GM23338 (cell line): ENCODE results near the gene CCL17. TPM values are rescaled to one million over a fixed set of nuclear protein-coding genes. Genes with fewer than 3 reads are reported as not detected.

ENCODE experiments used
- ATAC-seq: fragments of 200-7000 bp; cut with Tn5 transposase; 3 replicates; pipeline ENCODE4 v1.9.1; 2020
- DNase-seq: peaks from one replicate; pipeline ENCODE4 v3.0.0-alpha.2; 2015; ENCODE audit warnings: low spot score
- H2AFZ ChIP-seq: fragments of 200-600 bp; sonication (generic); 2 replicates; pipeline ENCODE4 v1.8.0; 2016; ENCODE audit warnings: antibody characterized with exemption, mild to moderate bottlenecking, moderate library complexity
- H3F3A ChIP-seq: fragments of 200-600 bp; sonication (generic); replicated peaks from 2 replicates; pipeline ENCODE4 v1.8.0; 2017; ENCODE audit warnings: antibody characterized with exemption, mixed run types, low read depth
- H3K27ac ChIP-seq: fragments of 200-600 bp; sonication (generic); 2 replicates; pipeline ENCODE4 v1.6.1; 2016; ENCODE audit warnings: low read depth
- H3K27me3 ChIP-seq: fragments of 200-600 bp; sonication (generic); 2 replicates; pipeline ENCODE4 v1.8.0; 2016; ENCODE audit warnings: mild to moderate bottlenecking, mixed run types, moderate library complexity; ENCODE audit not compliant: insufficient read depth
- H3K36me3 ChIP-seq: fragments of 200-600 bp; sonication (generic); 2 replicates; pipeline ENCODE4 v1.8.0; 2016; ENCODE audit warnings: mild to moderate bottlenecking; ENCODE audit not compliant: insufficient read depth
- H3K4me1 ChIP-seq: fragments of 200-600 bp; sonication (generic); 2 replicates; pipeline ENCODE4 v1.8.0; 2016; ENCODE audit warnings: mild to moderate bottlenecking, moderate library complexity; ENCODE audit not compliant: insufficient read depth
- H3K4me2 ChIP-seq: fragments of 200-600 bp; sonication (generic); 2 replicates; pipeline ENCODE4 v1.7.1; 2017; ENCODE audit warnings: mixed run types
- H3K4me3 ChIP-seq: fragments of 200-600 bp; sonication (generic); 2 replicates; pipeline ENCODE4 v1.6.1; 2016; ENCODE audit warnings: mixed run types
- H3K79me2 ChIP-seq: fragments of 200-600 bp; sonication (generic); replicated peaks from 2 replicates; pipeline ENCODE4 v1.8.0; 2017; ENCODE audit warnings: mild to moderate bottlenecking; ENCODE audit not compliant: insufficient read depth
- H3K9me2 ChIP-seq: fragments of 200-600 bp; sonication (generic); 2 replicates; pipeline ENCODE4 v1.8.0; 2017; ENCODE audit not compliant: insufficient read depth
- H4K20me1 ChIP-seq: fragments of 200-600 bp; sonication (generic); replicated peaks from 2 replicates; pipeline ENCODE4 v1.8.0; 2017; ENCODE audit warnings: mild to moderate bottlenecking; ENCODE audit not compliant: insufficient read depth
- H3K27ac Mint-ChIP-seq: 2 replicates; pipeline ENCODE4 v1.8.0; 2020; ENCODE audit warnings: inconsistent platforms, mild to moderate bottlenecking, moderate library complexity, mixed read lengths
- H3K27me3 Mint-ChIP-seq: 3 replicates; pipeline ENCODE4 v1.8.0; 2022; ENCODE audit warnings: low read depth, mild to moderate bottlenecking, moderate library complexity, mixed read lengths, inconsistent platforms; ENCODE audit not compliant: insufficient read depth, poor library complexity
- H3K36me3 Mint-ChIP-seq: 3 replicates; pipeline ENCODE4 v1.8.0; 2021; ENCODE audit warnings: low read depth, mild to moderate bottlenecking, inconsistent platforms, moderate library complexity, mixed read lengths
- H3K4me1 Mint-ChIP-seq: 3 replicates; pipeline ENCODE4 v1.8.0; 2020; ENCODE audit warnings: mild to moderate bottlenecking, inconsistent platforms, mixed read lengths
- H3K4me3 Mint-ChIP-seq: 3 replicates; pipeline ENCODE4 v1.8.0; 2021; ENCODE audit warnings: moderate library complexity, mild to moderate bottlenecking, inconsistent platforms, mixed read lengths
- H3K9me3 Mint-ChIP-seq: 3 replicates; pipeline ENCODE4 v1.8.0; 2020; ENCODE audit warnings: moderate library complexity, mild to moderate bottlenecking, inconsistent platforms, mixed read lengths
- CREB1 ChIP-seq: fragments of 250-450 bp; sonication (Bioruptor Pico); IDR thresholded peaks from 2 replicates; pipeline ENCODE4 v1.5.0; 2020; ENCODE audit warnings: low read depth, mild to moderate bottlenecking, moderate library complexity
- EZH2 ChIP-seq: fragments of 200-600 bp; sonication (generic); IDR thresholded peaks from one replicate; pipeline ENCODE4 v1.8.0; 2017; ENCODE audit warnings: antibody characterized with exemption, mild to moderate bottlenecking, low read depth; ENCODE audit not compliant: unreplicated experiment
- EZH2phosphoT487 ChIP-seq: fragments of 200-600 bp; sonication (generic); IDR thresholded peaks from one replicate; pipeline ENCODE4 v1.8.1; 2018; ENCODE audit warnings: antibody characterized with exemption; ENCODE audit not compliant: unreplicated experiment
- NANOG ChIP-seq: IDR thresholded peaks from 2 replicates; pipeline ENCODE4 v1.6.1; 2016; ENCODE audit warnings: antibody characterized with exemption, borderline replicate concordance
- POLR2AphosphoS5 ChIP-seq: IDR thresholded peaks from 2 replicates; pipeline ENCODE4 v1.6.1; 2016; ENCODE audit warnings: antibody characterized with exemption, low read depth
- STAT1 ChIP-seq: IDR thresholded peaks from one replicate; pipeline ENCODE4 v1.6.1; 2016; ENCODE audit warnings: antibody characterized with exemption; ENCODE audit not compliant: unreplicated experiment
- ZNF331 ChIP-seq: fragments of 250-450 bp; sonication (Bioruptor Pico); IDR thresholded peaks from 2 replicates; pipeline ENCODE4 v1.5.0; 2020; ENCODE audit warnings: low read depth, mild to moderate bottlenecking, moderate library complexity
- polyA plus RNA-seq: library from polyadenylated mRNA; unstranded; fragments of >200 nt; fragmentation: Nextera tagmentation; extraction: Ambion mirVana; gene quantifications from 2 replicates; pipeline ENCODE4 v1.2.1, GENCODE V29; 2016
- total RNA-seq: library from RNA; depleted of rRNA; stranded (reverse); fragments of >200 nt; shearing (Covaris generic); gene quantifications from 2 replicates; pipeline ENCODE4 v1.2.3, GENCODE V29; 2014
- TF ChIP-seq, protein P1 (sequence below): IDR thresholded peaks from 2 replicates; pipeline ENCODE4 v1.6.1; 2016; ENCODE audit warnings: antibody characterized with exemption
- TF ChIP-seq, protein P2 (sequence below): IDR thresholded peaks from one replicate; pipeline ENCODE4 v1.6.1; 2018; ENCODE audit warnings: antibody characterized with exemption; ENCODE audit not compliant: unreplicated experiment
- TF ChIP-seq, protein P3 (sequence below), 2 experiments: fragments of 200-600 bp in 1 of 2; sonication (generic) in 1 of 2; conservative IDR thresholded peaks; 2 replicates each; pipeline versions ENCODE4 v1.5.1 to v1.6.1; 2016 to 2017; ENCODE audit warnings: antibody characterized with exemption in 2 of 2, low read depth in 2 of 2, mild to moderate bottlenecking in 2 of 2, moderate library complexity in 1 of 2

Gene CCL17
- total and polyA plus RNA-seq, 2 experiments from 2014 or later = not detected

DNA sequence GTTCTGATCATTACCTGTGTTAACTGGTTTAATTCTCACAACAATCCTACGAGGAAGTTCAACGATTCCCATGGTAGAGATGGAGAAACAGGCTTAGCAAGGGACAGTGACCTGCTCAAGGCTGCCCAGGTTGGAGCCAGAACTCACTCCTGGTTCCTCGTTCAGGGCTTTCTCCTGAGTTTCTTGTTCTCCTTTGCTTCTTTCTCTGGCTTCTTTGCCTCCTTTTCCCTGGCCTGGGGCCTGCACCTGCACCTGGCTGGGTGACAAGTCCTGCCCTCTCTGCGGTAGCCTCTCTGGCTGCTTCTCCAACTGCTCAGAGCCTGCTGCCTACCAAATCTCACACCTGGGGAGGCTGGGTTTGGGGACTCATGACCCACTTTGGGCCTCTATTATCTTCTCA is 43.2 kb upstream of the CCL17 start (continued):
- TF ChIP-seq, protein P1, sequence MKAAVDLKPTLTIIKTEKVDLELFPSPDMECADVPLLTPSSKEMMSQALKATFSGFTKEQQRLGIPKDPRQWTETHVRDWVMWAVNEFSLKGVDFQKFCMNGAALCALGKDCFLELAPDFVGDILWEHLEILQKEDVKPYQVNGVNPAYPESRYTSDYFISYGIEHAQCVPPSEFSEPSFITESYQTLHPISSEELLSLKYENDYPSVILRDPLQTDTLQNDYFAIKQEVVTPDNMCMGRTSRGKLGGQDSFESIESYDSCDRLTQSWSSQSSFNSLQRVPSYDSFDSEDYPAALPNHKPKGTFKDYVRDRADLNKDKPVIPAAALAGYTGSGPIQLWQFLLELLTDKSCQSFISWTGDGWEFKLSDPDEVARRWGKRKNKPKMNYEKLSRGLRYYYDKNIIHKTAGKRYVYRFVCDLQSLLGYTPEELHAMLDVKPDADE = no peak
- TF ChIP-seq POLR2AphosphoS5 (no peak), STAT1 (no peak), ZNF331 (CRISPR knock-in tag) (no peak)

DNA sequence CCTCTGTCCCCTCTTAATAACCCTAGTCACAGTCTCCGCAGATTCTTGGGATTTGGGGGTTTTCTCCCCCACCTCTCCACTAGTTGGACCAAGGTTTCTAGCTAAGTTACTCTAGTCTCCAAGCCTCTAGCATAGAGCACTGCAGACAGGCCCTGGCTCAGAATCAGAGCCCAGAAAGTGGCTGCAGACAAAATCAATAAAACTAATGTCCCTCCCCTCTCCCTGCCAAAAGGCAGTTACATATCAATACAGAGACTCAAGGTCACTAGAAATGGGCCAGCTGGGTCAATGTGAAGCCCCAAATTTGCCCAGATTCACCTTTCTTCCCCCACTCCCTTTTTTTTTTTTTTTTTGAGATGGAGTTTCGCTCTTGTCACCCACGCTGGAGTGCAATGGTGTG is 40.4 kb upstream of the CCL17 start:
- Mint-ChIP-seq H3K4me1 (no peaks in the 10 kb centered on the region), H3K27me3 (peaks cover 14% of the 10 kb centered on the region), H3K27ac (no peak overlapping the region), H3K4me3 (no peak overlapping the region), H3K9me3 (no peaks in the 10 kb centered on the region), H3K36me3 (no peaks in the 10 kb centered on the region)
- Histone ChIP-seq H3K4me2 (no peak overlapping the region), H4K20me1 (no peaks in the 10 kb centered on the region), H3K27me3 (no peaks in the 10 kb centered on the region), H3K36me3 (no peaks in the 10 kb centered on the region), H3K9me2 (no peaks in the 10 kb centered on the region), H3K4me3 (no peak overlapping the region), H3K27ac (no peak overlapping the region), H3K79me2 (no peaks in the 10 kb centered on the region), H3K4me1 (no peaks in the 10 kb centered on the region), H3F3A (no peaks in the 10 kb centered on the region), H2AFZ (no peak overlapping the region)
- DNase-seq (no peak), ATAC-seq (no peak)
- TF ChIP-seq EZH2phosphoT487 = no peak
- TF ChIP-seq, protein P2, sequence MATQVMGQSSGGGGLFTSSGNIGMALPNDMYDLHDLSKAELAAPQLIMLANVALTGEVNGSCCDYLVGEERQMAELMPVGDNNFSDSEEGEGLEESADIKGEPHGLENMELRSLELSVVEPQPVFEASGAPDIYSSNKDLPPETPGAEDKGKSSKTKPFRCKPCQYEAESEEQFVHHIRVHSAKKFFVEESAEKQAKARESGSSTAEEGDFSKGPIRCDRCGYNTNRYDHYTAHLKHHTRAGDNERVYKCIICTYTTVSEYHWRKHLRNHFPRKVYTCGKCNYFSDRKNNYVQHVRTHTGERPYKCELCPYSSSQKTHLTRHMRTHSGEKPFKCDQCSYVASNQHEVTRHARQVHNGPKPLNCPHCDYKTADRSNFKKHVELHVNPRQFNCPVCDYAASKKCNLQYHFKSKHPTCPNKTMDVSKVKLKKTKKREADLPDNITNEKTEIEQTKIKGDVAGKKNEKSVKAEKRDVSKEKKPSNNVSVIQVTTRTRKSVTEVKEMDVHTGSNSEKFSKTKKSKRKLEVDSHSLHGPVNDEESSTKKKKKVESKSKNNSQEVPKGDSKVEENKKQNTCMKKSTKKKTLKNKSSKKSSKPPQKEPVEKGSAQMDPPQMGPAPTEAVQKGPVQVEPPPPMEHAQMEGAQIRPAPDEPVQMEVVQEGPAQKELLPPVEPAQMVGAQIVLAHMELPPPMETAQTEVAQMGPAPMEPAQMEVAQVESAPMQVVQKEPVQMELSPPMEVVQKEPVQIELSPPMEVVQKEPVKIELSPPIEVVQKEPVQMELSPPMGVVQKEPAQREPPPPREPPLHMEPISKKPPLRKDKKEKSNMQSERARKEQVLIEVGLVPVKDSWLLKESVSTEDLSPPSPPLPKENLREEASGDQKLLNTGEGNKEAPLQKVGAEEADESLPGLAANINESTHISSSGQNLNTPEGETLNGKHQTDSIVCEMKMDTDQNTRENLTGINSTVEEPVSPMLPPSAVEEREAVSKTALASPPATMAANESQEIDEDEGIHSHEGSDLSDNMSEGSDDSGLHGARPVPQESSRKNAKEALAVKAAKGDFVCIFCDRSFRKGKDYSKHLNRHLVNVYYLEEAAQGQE = no peak

DNA sequence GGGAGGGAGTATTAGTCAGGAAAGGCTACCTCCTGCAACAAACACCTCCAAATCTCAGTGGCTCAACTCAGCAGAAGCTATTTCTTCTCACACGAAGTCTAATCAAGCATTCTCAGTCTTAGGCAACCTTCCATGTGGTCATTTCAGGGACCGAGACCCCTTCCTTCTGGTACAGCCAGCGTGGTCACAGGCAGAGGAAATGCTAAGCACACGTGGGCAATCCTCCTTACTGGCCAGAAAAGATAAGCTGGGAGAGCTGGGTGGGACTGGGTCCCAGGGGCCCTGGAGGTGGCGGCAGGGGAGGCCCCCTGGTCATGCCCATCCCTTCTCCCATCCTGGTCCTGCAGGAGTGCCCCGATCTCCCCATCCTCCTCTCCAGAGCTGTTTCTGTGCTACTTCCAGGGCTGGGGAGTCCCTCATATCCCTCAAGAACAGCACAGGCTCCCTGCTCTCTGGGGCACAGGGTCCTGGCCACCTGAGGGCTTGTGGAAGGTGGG is 38.0 kb upstream of the CCL17 start:
- Histone ChIP-seq H3K27me3 (no peaks in the 10 kb centered on the region), H3K36me3 (no peaks in the 10 kb centered on the region), H3K4me1 (no peaks in the 10 kb centered on the region), H3K79me2 (no peaks in the 10 kb centered on the region), H3K4me2 (no peak overlapping the region), H3K9me2 (no peaks in the 10 kb centered on the region), H3K4me3 (no peak overlapping the region), H2AFZ (no peak overlapping the region), H3K27ac (no peak overlapping the region), H3F3A (no peaks in the 10 kb centered on the region), H4K20me1 (no peaks in the 10 kb centered on the region)
- H3K27me3 Mint-ChIP-seq = peaks cover 7% of the 10 kb centered on the region
- no peak overlapping the region for H3K4me3 Mint-ChIP-seq
- ATAC-seq (no peak), DNase-seq (no peak)
- H3K9me3 Mint-ChIP-seq = no peaks in the 10 kb centered on the region; the same call in 2 of the 3 replicates
- no peaks in the 10 kb centered on the region for H3K36me3 Mint-ChIP-seq
- no peak overlapping the region for H3K27ac Mint-ChIP-seq
- H3K4me1 Mint-ChIP-seq = no peaks in the 10 kb centered on the region
- TF ChIP-seq CREB1 (CRISPR knock-in tag) (no peak), NANOG (no peak), EZH2 (no peak), STAT1 (no peak), ZNF331 (CRISPR knock-in tag) (no peak)
- TF ChIP-seq, protein P1 = no peak
- TF ChIP-seq, protein P3, sequence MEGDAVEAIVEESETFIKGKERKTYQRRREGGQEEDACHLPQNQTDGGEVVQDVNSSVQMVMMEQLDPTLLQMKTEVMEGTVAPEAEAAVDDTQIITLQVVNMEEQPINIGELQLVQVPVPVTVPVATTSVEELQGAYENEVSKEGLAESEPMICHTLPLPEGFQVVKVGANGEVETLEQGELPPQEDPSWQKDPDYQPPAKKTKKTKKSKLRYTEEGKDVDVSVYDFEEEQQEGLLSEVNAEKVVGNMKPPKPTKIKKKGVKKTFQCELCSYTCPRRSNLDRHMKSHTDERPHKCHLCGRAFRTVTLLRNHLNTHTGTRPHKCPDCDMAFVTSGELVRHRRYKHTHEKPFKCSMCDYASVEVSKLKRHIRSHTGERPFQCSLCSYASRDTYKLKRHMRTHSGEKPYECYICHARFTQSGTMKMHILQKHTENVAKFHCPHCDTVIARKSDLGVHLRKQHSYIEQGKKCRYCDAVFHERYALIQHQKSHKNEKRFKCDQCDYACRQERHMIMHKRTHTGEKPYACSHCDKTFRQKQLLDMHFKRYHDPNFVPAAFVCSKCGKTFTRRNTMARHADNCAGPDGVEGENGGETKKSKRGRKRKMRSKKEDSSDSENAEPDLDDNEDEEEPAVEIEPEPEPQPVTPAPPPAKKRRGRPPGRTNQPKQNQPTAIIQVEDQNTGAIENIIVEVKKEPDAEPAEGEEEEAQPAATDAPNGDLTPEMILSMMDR (conservative IDR thresholded peaks at IDR 0.05; ENCODE audit: low read depth in 2 of 2) = no peak
